IMR-90 (cell line): ENCODE results near the gene RCAN2. TPM values are rescaled to one million over a fixed set of nuclear protein-coding genes. Genes with fewer than 3 reads are reported as not detected.

Source experiments
- ATAC-seq: fragments of 200-7000 bp; cut with Tn5 transposase; 2 replicates; pipeline ENCODE4 v1.9.1; 2020; ENCODE audit warnings: low read depth, mild to moderate bottlenecking, moderate library complexity
- BruUV-seq: library from RNA; stranded (reverse); fragments of 400-500 nt; replicated peaks from 2 replicates; lab custom pipeline; 2021; lab: Mats Ljungman, UMichigan
- CTCF ChIA-PET: fragments of 300-600 bp; formaldehyde crosslinking; extraction: SDS; loops from one replicate; lab custom pipeline; 2021; ENCODE audit warnings: antibody characterized with exemption; lab: Yijun Ruan, JAX
- POLR2A ChIA-PET: fragments of 300-600 bp; sonication (Branson Sonifier 250); formaldehyde crosslinking; loops from one replicate; lab custom pipeline; 2022; ENCODE audit warnings: antibody characterized with exemption; ENCODE audit not compliant: unreplicated experiment; lab: Charles Lee
- DNase-seq: peaks from one replicate; pipeline ENCODE4 v3.0.0; 2013
- H2AFZ ChIP-seq: replicated peaks from 2 replicates; pipeline ENCODE3; 2013; ENCODE audit warnings: low read length, mild to moderate bottlenecking; ENCODE audit not compliant: poor library complexity
- H2AK5ac ChIP-seq: 2 replicates; pipeline ENCODE4 v1.6.1; 2013; ENCODE audit warnings: low read depth, low read length, inconsistent platforms
- H2AK9ac ChIP-seq: replicated peaks from 2 replicates; pipeline ENCODE3; 2013; ENCODE audit warnings: mild to moderate bottlenecking, low read depth, low read length, moderate library complexity; ENCODE audit not compliant: poor library complexity
- H2BK120ac ChIP-seq: 2 replicates; pipeline ENCODE4 v1.6.1; 2013; ENCODE audit warnings: low read depth, low read length, inconsistent platforms
- H2BK15ac ChIP-seq: 3 replicates; pipeline ENCODE4 v1.6.1; 2013; ENCODE audit warnings: low read depth, low read length, inconsistent platforms
- H2BK20ac ChIP-seq: 2 replicates; pipeline ENCODE4 v1.6.1; 2013; ENCODE audit warnings: low read depth, mild to moderate bottlenecking, inconsistent platforms, low read length, moderate library complexity
- H2BK5ac ChIP-seq: 2 replicates; pipeline ENCODE4 v1.6.1; 2013; ENCODE audit warnings: mild to moderate bottlenecking, low read depth, low read length, inconsistent platforms; ENCODE audit not compliant: poor library complexity, severe bottlenecking
- H3K14ac ChIP-seq: replicated peaks from 2 replicates; pipeline ENCODE4 v1.6.1; 2013; ENCODE audit warnings: low read depth, low read length, inconsistent platforms
- H3K18ac ChIP-seq: 2 replicates; pipeline ENCODE4 v1.6.1; 2013; ENCODE audit warnings: low read depth, low read length, control low read depth
- H3K23ac ChIP-seq: 2 replicates; pipeline ENCODE4 v1.6.1; 2013; ENCODE audit warnings: low read depth, low read length, inconsistent platforms
- H3K27ac ChIP-seq: 2 replicates; pipeline ENCODE4 v1.5.1; 2013; ENCODE audit warnings: mild to moderate bottlenecking, control low read depth, low read length; ENCODE audit not compliant: insufficient read depth
- H3K27me3 ChIP-seq: 2 replicates; pipeline ENCODE4 v1.6.1; 2013; ENCODE audit warnings: low read length; ENCODE audit not compliant: control insufficient read depth, insufficient read depth
- H3K36me3 ChIP-seq: 2 replicates; pipeline ENCODE4 v1.6.1; 2013; ENCODE audit warnings: low read length, mixed read lengths; ENCODE audit not compliant: control insufficient read depth, insufficient read depth
- H3K4ac ChIP-seq: 2 replicates; pipeline ENCODE4 v1.6.1; 2013; ENCODE audit warnings: low read depth, low read length, inconsistent platforms
- H3K4me1 ChIP-seq: 2 replicates; pipeline ENCODE4 v1.6.1; 2013; ENCODE audit warnings: low read length, mixed read lengths; ENCODE audit not compliant: control insufficient read depth, insufficient read depth
- H3K4me2 ChIP-seq: 2 replicates; pipeline ENCODE4 v1.6.1; 2013; ENCODE audit warnings: low read depth, mild to moderate bottlenecking, control low read depth, low read length, moderate library complexity
- H3K4me3 ChIP-seq: 2 replicates; pipeline ENCODE4 v1.5.1; 2013; ENCODE audit warnings: low read depth, mild to moderate bottlenecking, control low read depth, low read length, moderate library complexity; ENCODE audit not compliant: insufficient read depth
- H3K56ac ChIP-seq: 2 replicates; pipeline ENCODE4 v1.6.1; 2013; ENCODE audit warnings: low read length, inconsistent platforms; ENCODE audit not compliant: insufficient read depth; ENCODE audit errors: extremely low read depth
- H3K79me1 ChIP-seq, 2 experiments: 2 replicates each; pipeline ENCODE4 v1.6.1; 2013; ENCODE audit warnings: low read length in 2 of 2, inconsistent platforms in 1 of 2, low read depth in 1 of 2
- H3K9ac ChIP-seq: 2 replicates; pipeline ENCODE4 v1.6.1; 2013; ENCODE audit warnings: low read depth, low read length, control low read depth
- H3K9me1 ChIP-seq: 2 replicates; pipeline ENCODE4 v1.6.1; 2013; ENCODE audit warnings: low read length, inconsistent platforms; ENCODE audit not compliant: insufficient read depth
- H3K9me3 ChIP-seq: 2 replicates; pipeline ENCODE4 v1.6.1; 2013; ENCODE audit warnings: low read length; ENCODE audit not compliant: control insufficient read depth, insufficient read depth
- H4K20me1 ChIP-seq: 2 replicates; pipeline ENCODE4 v1.6.1; 2013; ENCODE audit warnings: low read length, inconsistent platforms; ENCODE audit not compliant: insufficient read depth
- H4K5ac ChIP-seq: 2 replicates; pipeline ENCODE4 v1.6.1; 2013; ENCODE audit warnings: mild to moderate bottlenecking, low read depth, low read length, control low read depth
- H4K8ac ChIP-seq, 2 experiments: 2 replicates each; pipeline ENCODE4 v1.6.1; 2013; ENCODE audit warnings: low read depth in 2 of 2, low read length in 2 of 2, control low read depth in 1 of 2, inconsistent platforms in 1 of 2
- H4K91ac ChIP-seq: 2 replicates; pipeline ENCODE4 v1.6.1; 2013; ENCODE audit warnings: low read depth, low read length, inconsistent platforms; ENCODE audit not compliant: insufficient read depth
- BHLHE40 ChIP-seq: fragments of 150-350 bp; IDR thresholded peaks from 2 replicates; pipeline ENCODE4 v1.6.1; 2016; ENCODE audit warnings: mild to moderate bottlenecking, low read depth, low read length
- CEBPB ChIP-seq: IDR thresholded peaks from 2 replicates; pipeline ENCODE4 v1.6.1; 2012; ENCODE audit warnings: low read depth, low read length, improper control_type of control experiment
- ELK1 ChIP-seq: fragments of 150-350 bp; IDR thresholded peaks from 2 replicates; pipeline ENCODE4 v1.6.1; 2016; ENCODE audit warnings: low read depth, mild to moderate bottlenecking, low read length, moderate library complexity, borderline replicate concordance
- FOS ChIP-seq: fragments of 150-350 bp; IDR thresholded peaks from 2 replicates; pipeline ENCODE4 v1.6.1; 2016; ENCODE audit warnings: low read depth, low read length
- MAFK ChIP-seq: IDR thresholded peaks from 2 replicates; pipeline ENCODE4 v1.6.1; 2012; ENCODE audit warnings: low read depth, low read length, improper control_type of control experiment
- MXI1 ChIP-seq: IDR thresholded peaks from 2 replicates; pipeline ENCODE4 v1.6.1; 2012; ENCODE audit warnings: low read depth, mild to moderate bottlenecking, low read length, moderate library complexity, borderline replicate concordance
- NFE2L2 ChIP-seq: fragments of 150-350 bp; IDR thresholded peaks from 2 replicates; pipeline ENCODE4 v1.6.1; 2016; ENCODE audit warnings: low read depth, mild to moderate bottlenecking, low read length
- POLR2A ChIP-seq: IDR thresholded peaks from 2 replicates; pipeline ENCODE4 v1.6.1; 2012; ENCODE audit warnings: mild to moderate bottlenecking, low read depth, low read length
- RCOR1 ChIP-seq: IDR thresholded peaks from 2 replicates; pipeline ENCODE4 v1.6.1; 2012; ENCODE audit warnings: mild to moderate bottlenecking, low read length, improper control_type of control experiment; ENCODE audit not compliant: insufficient replicate concordance
- RFX5 ChIP-seq: IDR thresholded peaks from 2 replicates; pipeline ENCODE4 v1.8.0; 2012; ENCODE audit warnings: low read depth, mild to moderate bottlenecking, low read length, moderate library complexity
- SMC3 ChIP-seq: fragments of 150-350 bp; IDR thresholded peaks from 2 replicates; pipeline ENCODE4 v1.6.1; 2016; ENCODE audit warnings: low read depth, mild to moderate bottlenecking, antibody characterized with exemption, low read length, moderate library complexity
- WGBS, 2 experiments: methylation state at CpG; one replicate each; pipeline versions ENCODE4 v1.1.5 to v1.1.7; 2013; ENCODE audit warnings: missing lambda C conversion rate in 2 of 2; ENCODE audit not compliant: insufficient read length in 1 of 2; ENCODE audit errors: extremely low coverage in 2 of 2; 5-methylcytosine and 5-hydroxymethylcytosine counted together
- dilution Hi-C: fragments of 300-500 bp; cut with HindIII; formaldehyde crosslinking; loops from one replicate; pipeline ENCODE4 v1.14.3; 2018; ENCODE audit warnings: low sequenced_read_pairs; ENCODE audit not compliant: unreplicated experiment
- in situ Hi-C: fragments of 300-500 bp; cut with MboI; formaldehyde crosslinking; loops from 3 replicates; pipeline ENCODE4 v1.14.3; 2019; ENCODE audit warnings: low sequenced_read_pairs, inconsistent platforms, mixed read lengths
- intact Hi-C: fragments of 100-400 bp; cut with micrococcal nuclease; formaldehyde crosslinking; loops from 2 replicates; pipeline ENCODE4 v1.10.0; 2022
- polyA plus RNA-seq, 3 experiments: library from polyadenylated mRNA; depleted of rRNA; stranded (reverse); fragments of >200 nt; gene quantifications; 2 replicates each; pipeline ENCODE4 v1.2.3, GENCODE V29; 2012; ENCODE audit warnings: low replicate concordance in 1 of 3
- total RNA-seq: library from RNA; depleted of rRNA; stranded (reverse); fragments of >200 nt; gene quantifications from 2 replicates; pipeline ENCODE4 v1.2.3, GENCODE V29; 2012
- TF ChIP-seq, protein P1 (sequence below): conservative IDR thresholded peaks from 2 replicates; pipeline ENCODE4 v1.5.1; 2012; ENCODE audit warnings: mild to moderate bottlenecking, low read depth, low read length, improper control_type of control experiment
- TF ChIP-seq, protein P2 (sequence below): fragments of 150-350 bp; IDR thresholded peaks from 2 replicates; pipeline ENCODE4 v1.6.1; 2017; ENCODE audit warnings: mild to moderate bottlenecking, antibody characterized with exemption, low read length, low read depth

RCAN2 gene
- total and polyA plus RNA-seq, 2 of the 4 experiments (the other 2 are of a cell fraction) = 1.3 to 1.8 TPM

- TF ChIP-seq MXI1 = no peak
Observed at GRCh38 chr6:46465294-46466165, 25.7 kb downstream of the RCAN2 start (continued).

DNA sequence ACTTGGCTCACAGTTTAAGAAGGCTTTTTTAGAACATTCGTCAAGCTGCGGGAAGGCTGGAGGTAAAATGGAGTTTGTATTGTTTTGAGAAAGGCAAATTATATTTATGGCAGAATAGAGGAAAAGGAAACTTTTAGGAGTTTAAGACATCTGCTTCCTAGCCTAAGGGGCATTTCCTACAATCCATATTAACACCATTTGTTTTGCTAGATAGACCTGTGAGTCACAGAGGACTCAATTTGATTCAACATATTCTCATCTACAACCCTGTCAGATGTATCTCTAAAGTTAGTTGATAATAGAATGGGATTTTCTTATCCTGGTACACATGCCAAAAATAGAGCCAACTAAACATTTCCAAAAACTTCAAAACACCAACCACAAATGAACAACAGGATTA lies 35.0 kb downstream of the RCAN2 start:
- H2BK15ac ChIP-seq = no peak overlapping the region
- ChIA-PET POLR2A (no interaction called here), CTCF (no interaction called here)
- H4K8ac ChIP-seq = no peak overlapping the region
- intact Hi-C loops = no loop called here
- H3K4me3 ChIP-seq = no peak overlapping the region
- BruUV-seq = no TSS peak
- H3K56ac ChIP-seq = no peak overlapping the region
- no peak overlapping the region for H3K9ac ChIP-seq
- no peaks in the 10 kb centered on the region for H3K36me3 ChIP-seq
- no peaks in the 10 kb centered on the region for H3K9me3 ChIP-seq
- H2BK120ac ChIP-seq = no peak overlapping the region
- H4K20me1 ChIP-seq = no peaks in the 10 kb centered on the region
- no peak overlapping the region for H2BK5ac ChIP-seq
- H3K4me2 ChIP-seq = no peak overlapping the region
- no peaks in the 10 kb centered on the region for H3K4me1 ChIP-seq
- H3K4ac ChIP-seq = no peak overlapping the region
- no peak overlapping the region for H2AK9ac ChIP-seq
- no peak overlapping the region for H3K18ac ChIP-seq
- no peaks in the 10 kb centered on the region; the same call in 1 of the 2 replicates for H3K9me1 ChIP-seq
- H3K27me3 ChIP-seq = no peaks in the 10 kb centered on the region
- H2AK5ac ChIP-seq = no peak overlapping the region
- H4K5ac ChIP-seq = no peak overlapping the region
- no peak overlapping the region for H2AFZ ChIP-seq
- dilution Hi-C loops = no loop called here
- H3K23ac ChIP-seq = no peak overlapping the region
- H4K91ac ChIP-seq = no peak overlapping the region
- in situ Hi-C loops = no loop called here
- H3K27ac ChIP-seq = no peak overlapping the region
- ATAC-seq (no peak), DNase-seq (no peak)
- no peak overlapping the region for H3K14ac ChIP-seq
- no peaks in the 10 kb centered on the region for H3K79me1 ChIP-seq
- H2BK20ac ChIP-seq = no peak overlapping the region
- no CpG with 5 or more reads among the region's 2 CpGs for WGBS, 2 experiments
- TF ChIP-seq FOS (no peak), BHLHE40 (no peak), NFE2L2 (no peak), MXI1 (no peak), POLR2A (no peak), MAFK (no peak), SMC3 (no peak), RCOR1 (no peak), CEBPB (no peak), ELK1 (no peak), RFX5 (no peak)
- TF ChIP-seq, protein P1, sequence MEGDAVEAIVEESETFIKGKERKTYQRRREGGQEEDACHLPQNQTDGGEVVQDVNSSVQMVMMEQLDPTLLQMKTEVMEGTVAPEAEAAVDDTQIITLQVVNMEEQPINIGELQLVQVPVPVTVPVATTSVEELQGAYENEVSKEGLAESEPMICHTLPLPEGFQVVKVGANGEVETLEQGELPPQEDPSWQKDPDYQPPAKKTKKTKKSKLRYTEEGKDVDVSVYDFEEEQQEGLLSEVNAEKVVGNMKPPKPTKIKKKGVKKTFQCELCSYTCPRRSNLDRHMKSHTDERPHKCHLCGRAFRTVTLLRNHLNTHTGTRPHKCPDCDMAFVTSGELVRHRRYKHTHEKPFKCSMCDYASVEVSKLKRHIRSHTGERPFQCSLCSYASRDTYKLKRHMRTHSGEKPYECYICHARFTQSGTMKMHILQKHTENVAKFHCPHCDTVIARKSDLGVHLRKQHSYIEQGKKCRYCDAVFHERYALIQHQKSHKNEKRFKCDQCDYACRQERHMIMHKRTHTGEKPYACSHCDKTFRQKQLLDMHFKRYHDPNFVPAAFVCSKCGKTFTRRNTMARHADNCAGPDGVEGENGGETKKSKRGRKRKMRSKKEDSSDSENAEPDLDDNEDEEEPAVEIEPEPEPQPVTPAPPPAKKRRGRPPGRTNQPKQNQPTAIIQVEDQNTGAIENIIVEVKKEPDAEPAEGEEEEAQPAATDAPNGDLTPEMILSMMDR = no peak
- TF ChIP-seq, protein P2, sequence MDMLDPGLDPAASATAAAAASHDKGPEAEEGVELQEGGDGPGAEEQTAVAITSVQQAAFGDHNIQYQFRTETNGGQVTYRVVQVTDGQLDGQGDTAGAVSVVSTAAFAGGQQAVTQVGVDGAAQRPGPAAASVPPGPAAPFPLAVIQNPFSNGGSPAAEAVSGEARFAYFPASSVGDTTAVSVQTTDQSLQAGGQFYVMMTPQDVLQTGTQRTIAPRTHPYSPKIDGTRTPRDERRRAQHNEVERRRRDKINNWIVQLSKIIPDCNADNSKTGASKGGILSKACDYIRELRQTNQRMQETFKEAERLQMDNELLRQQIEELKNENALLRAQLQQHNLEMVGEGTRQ = no peak
